HL-60 (cell line): Measurements from ENCODE around the gene MBD3.

ENCODE experiments used
- POLR2AphosphoS5 ChIP-seq: IDR thresholded peaks from 2 replicates; pipeline ENCODE4 v1.6.1; 2012; ENCODE audit warnings: low read depth
- SPI1 ChIP-seq: IDR thresholded peaks from 2 replicates; pipeline ENCODE4 v1.6.1; 2012; ENCODE audit warnings: low read depth, mild to moderate bottlenecking, borderline replicate concordance
- TF ChIP-seq, protein P1 (sequence below): IDR thresholded peaks from one replicate; pipeline ENCODE4 v1.5.1; 2011; ENCODE audit warnings: low read length, control low read depth, inconsistent platforms; ENCODE audit not compliant: insufficient read depth

DNA sequence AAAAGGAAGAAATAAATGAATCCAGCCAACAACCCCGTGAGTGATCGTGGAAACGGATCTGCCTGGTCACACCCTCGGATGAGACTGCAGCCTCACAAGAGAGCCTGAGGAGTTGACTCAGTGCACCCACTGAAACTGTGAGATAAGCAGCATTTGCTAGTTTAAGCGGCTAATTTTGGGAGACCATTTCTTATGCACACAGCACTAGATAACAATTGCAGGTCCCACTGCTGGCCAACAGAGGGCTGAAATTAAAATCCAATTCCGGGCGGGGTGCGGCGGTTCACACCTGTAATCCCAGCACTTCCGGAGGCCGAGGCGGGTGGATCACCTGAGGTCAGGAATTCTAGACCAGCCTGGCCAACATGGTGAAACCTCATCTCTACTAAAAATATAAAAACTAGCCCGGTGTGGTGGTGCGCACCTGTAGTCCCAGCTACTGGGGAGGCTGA, 9.0 kb upstream of the MBD3 start:
- TF ChIP-seq, protein P1, sequence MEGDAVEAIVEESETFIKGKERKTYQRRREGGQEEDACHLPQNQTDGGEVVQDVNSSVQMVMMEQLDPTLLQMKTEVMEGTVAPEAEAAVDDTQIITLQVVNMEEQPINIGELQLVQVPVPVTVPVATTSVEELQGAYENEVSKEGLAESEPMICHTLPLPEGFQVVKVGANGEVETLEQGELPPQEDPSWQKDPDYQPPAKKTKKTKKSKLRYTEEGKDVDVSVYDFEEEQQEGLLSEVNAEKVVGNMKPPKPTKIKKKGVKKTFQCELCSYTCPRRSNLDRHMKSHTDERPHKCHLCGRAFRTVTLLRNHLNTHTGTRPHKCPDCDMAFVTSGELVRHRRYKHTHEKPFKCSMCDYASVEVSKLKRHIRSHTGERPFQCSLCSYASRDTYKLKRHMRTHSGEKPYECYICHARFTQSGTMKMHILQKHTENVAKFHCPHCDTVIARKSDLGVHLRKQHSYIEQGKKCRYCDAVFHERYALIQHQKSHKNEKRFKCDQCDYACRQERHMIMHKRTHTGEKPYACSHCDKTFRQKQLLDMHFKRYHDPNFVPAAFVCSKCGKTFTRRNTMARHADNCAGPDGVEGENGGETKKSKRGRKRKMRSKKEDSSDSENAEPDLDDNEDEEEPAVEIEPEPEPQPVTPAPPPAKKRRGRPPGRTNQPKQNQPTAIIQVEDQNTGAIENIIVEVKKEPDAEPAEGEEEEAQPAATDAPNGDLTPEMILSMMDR = no peak
- TF ChIP-seq POLR2AphosphoS5 (no peak), SPI1 (no peak)
